GM12873 (cell line): Measurements from ENCODE around the gene PTMA.
A peak's percentile ranks its signal among the peaks of the same experiment; 100 is the strongest.

Source experiments
- TF ChIP-seq, protein P1 (sequence below): IDR thresholded peaks from 2 replicates; pipeline ENCODE4 v1.5.1; 2012; ENCODE audit warnings: low read depth, mild to moderate bottlenecking, moderate library complexity, low read length, control low read depth; ENCODE audit not compliant: insufficient read depth; ENCODE audit errors: missing control alignments

PTMA gene

DNA sequence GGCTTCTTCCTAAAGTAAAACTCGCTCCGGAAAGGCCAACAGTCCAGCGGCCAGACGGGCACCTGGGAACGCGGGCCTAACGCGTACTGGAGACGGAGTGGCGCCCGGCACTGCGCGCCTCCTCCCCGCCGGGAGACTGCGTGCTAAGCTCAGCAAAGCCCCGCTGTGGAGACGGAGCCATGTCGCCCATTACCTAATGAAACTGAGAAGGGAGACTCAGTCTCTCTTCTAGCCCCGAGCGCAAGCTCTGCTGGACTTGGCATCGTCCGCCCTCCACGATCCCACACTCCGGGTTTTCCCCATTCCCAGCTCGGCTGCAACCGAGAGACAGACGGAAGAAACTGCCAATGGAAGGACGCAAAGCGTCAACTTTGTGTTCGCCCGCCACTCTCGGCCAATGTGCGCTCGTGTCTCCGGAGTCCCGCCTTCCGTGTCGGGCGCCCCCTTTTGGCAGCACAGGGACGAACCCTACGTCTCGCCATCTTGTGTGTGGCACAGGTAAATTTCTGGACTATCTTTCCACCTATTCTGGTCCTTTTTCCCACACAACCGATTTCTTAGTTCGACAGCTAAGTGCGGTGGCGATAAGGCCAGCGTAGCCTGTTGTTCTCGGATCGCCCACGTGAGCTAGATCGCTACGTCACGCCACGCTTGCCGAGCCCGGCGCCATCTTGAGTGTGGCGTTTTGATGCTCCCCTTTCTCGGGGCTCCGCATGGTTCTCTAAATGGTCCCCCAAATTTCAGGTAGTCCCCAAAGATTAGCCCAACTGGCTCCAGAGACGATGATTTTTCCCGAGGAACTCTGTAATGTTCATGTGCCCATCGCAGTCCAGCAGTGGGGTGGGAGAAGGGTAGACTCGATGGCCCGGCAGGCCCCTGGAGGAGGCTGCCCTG, 1.3 kb upstream of the PTMA start:
- TF ChIP-seq, protein P1, sequence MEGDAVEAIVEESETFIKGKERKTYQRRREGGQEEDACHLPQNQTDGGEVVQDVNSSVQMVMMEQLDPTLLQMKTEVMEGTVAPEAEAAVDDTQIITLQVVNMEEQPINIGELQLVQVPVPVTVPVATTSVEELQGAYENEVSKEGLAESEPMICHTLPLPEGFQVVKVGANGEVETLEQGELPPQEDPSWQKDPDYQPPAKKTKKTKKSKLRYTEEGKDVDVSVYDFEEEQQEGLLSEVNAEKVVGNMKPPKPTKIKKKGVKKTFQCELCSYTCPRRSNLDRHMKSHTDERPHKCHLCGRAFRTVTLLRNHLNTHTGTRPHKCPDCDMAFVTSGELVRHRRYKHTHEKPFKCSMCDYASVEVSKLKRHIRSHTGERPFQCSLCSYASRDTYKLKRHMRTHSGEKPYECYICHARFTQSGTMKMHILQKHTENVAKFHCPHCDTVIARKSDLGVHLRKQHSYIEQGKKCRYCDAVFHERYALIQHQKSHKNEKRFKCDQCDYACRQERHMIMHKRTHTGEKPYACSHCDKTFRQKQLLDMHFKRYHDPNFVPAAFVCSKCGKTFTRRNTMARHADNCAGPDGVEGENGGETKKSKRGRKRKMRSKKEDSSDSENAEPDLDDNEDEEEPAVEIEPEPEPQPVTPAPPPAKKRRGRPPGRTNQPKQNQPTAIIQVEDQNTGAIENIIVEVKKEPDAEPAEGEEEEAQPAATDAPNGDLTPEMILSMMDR = peak; percentile 96

DNA sequence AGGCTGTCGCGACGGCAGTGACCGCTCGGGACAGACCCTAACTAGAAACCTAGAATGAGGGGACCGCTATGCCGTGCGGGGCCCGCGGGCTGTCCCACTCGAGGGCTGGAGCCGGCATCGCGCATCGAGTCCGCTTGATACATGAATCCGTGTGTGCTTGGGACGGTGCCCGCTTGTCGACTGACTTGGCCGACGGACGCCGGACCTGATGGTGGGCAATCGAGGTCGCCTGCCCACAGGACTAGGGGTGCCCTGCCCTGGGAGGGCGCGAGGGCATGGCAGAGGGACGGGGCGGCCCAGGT, 749 bp upstream of the PTMA start:
- TF ChIP-seq, protein P1 = no peak

DNA sequence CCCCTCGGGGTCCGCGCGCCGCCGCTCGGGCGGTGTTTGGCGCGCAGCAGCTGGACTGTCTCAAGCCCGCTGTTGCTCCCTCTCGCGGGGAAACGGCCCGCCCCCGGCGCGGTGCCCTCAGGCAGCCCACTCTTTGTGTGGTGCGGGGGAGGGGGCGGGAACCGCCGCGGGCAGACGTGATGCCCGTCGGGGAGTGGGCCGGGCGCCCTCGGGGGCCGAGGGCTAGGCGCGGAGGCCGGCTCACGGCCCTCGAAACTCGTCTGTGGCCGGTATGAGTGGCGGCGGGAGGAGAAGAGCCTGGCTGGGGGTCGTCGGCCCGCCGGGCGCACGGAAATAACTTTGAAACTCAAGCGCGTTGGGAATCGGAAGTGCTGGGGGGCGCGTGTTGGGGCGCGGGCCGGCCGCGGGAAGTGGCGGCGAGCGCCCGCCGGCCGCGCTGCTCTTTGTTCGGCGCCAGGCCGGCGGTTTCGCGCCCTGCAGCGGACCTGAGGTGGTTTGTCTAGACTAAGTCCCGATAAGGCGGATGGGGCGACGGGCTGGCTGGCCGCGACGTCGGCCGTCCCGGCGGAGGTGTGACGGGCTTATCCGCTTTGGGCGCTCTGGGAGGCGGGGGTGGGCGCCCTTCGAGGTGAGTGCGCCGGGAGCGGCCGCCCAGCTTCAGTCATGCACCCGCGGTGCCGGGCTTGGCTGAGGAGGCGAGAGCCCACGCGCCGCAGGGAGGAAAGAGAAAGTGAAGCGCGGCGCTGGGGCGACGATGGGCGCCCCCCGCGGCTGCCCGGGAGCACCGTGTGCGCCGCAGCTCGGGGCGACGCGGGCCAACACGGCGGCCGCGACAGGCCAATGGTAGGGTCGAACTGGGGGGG, 679 bp downstream of the PTMA start:
- TF ChIP-seq, protein P1 = peak; percentile 16

DNA sequence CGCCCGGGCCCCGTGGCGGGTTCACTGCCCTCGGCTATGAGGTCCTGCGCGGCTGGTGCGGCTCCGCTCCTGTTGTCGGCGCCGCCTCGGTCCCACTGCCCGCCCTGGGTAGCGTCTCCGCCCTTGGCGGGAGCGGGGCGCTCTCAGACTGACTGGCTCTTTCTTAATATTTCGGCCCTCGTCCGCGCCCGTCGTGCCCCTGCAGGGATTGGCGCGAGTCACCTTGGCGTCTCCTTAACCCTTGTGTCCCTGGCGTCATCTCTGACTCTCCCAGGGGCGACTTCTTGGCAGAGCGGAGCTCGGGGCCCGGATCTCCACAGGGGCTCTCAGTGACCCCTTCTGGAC, 1.3 kb downstream of the PTMA start:
- TF ChIP-seq, protein P1 = no peak

DNA sequence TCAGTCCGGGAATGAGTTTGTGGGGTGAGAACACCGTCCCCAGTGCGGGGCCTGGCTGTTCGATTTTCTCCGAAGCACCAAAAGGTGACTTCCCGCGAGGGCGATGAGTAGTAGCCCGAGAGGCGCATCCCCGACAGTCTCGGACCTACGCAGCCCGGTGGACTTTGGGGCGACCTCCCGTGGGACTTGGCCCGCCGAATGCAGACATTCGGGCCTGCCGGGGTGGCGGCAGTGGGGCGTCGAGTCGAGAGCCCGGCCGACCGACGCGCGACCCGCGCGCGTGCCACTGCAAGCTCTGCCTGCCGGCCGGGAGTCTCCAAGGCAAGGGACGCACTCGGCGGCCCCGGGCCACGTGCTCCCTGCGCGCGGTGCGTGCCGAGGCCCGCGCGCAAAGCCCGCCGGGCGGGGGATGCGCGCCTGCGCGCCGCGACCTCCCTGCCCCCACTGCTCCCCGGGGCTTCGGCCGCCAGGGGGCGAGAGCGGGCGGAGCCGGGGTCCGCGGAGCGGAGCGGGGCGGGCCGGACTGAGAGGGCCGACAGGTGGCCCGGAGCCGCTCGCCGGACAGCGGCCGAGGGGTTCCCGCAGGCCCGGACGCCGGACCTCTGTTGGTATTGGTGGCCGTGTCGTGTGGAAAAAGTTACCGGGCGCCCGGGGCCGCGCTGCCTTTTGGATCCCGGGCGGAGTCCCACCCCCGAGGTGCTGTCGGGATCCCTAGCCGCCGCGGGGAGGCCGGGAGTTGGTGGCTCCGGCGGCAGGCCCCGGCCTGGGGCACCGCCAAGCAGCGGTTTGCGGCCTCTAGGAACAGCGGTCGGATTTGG, 1.9 kb downstream of the PTMA start:
- TF ChIP-seq, protein P1 = peak; percentile 83

DNA sequence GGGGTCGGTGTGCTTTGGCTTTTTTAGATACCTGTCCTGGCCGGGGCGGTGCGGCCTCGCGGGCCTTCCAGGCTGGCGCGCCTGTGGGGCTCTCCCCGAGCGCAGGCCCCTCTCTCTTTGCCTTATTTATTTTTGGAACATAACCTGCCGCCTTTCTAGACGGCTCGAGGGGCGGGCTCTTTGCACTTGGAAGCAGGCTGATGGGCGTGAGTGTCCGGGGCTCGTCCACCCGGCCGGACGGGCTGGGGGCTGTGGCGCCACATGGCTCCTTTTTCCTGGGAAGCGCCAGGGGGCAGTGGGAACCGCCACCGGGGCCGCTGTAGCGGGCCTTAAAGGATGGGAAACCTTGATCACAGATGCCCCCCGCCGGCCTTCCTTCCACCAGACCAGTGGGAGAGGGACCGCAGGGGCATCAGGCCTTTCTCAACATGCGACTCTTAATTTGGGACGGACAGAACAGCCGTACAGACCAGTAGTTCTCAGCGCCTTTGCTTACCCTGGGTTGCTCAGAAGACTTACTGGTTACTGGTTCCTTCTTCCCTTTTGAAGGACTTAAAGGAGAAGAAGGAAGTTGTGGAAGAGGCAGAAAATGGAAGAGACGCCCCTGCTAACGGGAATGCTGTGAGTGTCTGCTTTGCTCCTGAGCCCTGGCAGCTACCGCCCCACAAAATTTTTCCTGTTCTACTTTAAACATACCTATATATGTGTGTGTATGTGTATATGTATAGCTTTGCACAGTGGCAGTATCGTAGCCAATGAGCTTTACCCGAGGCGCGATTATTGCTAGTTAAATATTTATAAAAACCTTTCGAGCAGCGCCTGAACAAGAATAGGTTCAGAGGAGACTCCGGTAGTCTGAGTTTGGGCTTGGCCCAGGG, 2.7 kb downstream of the PTMA start:
- TF ChIP-seq, protein P1 = no peak
